ENCODE data around the gene EIF4B.
A peak's percentile ranks its signal among the peaks of the same experiment; 100 is the strongest.

The EIF4B gene

DNA sequence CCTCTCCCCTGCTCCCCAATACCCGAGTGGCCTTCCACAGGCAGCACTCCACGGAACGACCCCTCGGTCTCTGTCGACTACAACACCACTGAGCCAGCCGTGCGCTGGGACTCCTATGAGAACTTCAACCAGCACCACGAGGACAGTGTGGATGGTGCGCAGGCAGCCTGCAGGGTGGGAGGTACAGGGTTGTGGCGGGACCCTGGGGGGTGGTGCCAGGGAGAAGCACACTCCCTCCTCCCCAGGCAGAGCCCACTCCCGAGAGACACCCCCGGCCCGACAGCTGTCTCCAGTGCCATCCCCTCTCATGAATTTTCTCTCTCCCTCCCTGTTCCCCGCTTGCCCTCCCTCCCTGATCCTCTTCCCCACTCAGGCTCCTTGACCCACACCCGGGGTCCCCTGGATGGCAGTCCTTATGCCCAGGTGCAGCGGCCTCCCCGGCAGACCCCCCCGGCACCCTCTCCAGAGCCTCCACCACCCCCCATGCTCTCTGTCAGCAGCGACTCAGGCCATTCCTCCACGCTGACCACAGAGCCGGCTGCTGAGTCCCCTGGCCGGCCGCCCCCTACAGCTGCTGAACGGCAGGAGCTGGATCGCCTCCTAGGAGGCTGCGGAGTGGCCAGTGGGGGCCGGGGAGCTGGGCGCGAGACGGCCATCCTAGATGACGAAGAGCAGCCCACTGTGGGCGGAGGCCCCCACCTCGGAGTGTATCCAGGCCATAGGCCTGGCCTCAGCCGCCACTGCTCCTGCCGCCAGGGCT is 52.6 kb downstream of the EIF4B start:
- DNase-seq (ENCODE audit: low read depth, low spot score) = no peak

DNA sequence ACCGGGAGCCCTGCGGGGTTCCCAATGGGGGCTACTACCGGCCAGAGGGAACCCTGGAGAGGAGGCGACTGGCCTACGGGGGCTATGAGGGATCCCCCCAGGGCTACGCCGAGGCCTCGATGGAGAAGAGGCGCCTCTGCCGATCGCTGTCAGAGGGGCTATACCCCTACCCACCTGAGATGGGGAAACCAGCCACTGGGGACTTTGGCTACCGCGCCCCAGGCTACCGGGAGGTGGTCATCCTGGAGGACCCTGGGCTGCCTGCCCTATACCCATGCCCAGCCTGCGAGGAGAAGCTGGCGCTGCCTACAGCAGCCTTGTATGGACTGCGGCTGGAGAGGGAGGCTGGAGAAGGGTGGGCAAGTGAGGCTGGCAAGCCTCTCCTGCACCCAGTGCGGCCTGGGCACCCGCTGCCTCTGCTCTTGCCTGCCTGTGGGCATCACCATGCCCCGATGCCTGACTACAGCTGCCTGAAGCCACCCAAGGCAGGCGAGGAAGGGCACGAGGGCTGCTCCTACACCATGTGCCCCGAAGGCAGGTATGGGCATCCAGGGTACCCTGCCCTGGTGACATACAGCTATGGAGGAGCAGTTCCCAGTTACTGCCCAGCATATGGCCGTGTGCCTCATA is 53.3 kb downstream of the EIF4B start:
- no peak for DNase-seq (ENCODE audit: low read depth, low spot score)

DNA sequence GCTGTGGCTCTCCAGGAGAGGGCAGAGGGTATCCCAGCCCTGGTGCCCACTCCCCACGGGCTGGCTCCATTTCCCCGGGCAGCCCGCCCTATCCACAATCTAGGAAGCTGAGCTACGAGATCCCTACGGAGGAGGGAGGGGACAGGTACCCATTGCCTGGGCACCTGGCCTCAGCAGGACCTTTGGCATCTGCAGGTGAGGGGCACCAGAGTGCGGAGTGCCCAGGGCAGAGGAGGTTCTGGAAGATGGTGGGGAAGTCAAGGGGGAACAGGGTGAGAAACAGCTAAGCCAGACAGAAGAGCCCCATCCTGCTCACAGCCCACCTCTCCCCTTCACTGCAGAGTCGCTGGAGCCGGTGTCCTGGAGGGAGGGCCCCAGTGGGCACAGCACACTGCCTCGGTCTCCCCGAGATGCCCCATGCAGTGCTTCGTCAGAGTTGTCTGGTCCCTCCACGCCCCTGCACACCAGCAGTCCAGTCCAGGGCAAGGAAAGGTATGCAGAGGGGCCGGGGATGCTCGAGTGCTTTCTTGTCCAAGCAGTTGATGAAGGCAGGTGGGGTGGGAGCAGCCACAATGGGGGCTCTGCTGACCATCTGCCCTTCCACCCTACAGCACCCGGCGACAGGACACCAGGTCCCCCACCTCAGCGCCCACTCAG is 53.9 kb downstream of the EIF4B start:
- DNase-seq (ENCODE audit: low read depth, low spot score) = no peak

DNA sequence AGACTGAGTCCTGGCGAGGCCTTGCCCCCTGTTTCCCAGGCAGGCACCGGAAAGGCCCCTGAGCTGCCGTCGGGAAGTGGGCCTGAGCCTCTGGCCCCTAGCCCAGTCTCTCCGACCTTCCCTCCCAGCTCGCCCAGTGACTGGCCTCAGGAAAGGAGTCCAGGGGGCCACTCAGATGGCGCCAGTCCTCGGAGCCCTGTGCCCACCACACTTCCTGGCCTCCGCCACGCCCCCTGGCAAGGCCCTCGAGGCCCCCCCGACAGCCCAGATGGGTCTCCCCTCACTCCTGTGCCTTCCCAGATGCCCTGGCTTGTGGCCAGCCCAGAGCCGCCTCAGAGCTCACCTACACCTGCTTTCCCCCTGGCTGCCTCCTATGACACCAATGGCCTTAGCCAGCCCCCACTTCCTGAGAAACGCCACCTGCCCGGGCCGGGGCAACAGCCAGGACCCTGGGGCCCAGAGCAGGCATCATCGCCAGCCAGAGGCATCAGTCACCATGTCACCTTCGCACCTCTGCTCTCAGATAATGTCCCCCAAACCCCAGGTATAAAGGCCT is 54.5 kb downstream of the EIF4B start:
- DNase-seq (ENCODE audit: low read depth, low spot score) = no peak

DNA sequence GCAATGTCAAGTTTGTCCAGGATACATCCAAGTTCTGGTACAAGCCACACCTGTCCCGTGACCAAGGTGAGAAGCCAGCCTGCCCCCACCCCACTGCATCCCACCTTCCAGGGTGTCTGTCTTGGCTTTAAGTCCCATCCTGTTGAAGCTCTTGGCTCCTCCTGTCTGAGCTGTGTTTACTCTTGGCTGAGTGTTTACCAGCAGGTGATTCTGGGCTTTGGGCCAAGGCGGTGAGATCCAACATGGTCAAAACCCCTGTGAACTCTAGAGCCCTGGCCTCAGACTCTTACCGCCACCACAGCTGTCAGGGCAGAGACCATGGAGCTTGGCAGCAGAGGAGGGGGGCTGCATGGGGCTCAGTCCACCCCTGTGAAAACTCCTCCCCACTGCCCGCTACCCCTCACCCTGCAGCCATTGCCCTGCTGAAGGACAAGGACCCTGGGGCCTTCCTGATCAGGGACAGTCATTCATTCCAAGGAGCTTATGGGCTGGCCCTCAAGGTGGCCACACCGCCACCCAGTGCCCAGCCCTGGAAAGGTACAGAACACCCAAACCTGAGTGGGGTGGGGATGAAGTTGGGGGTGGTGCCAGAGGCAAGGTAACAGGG is 55.3 kb downstream of the EIF4B start:
- no peak for DNase-seq (ENCODE audit: low read depth, low spot score)

DNA sequence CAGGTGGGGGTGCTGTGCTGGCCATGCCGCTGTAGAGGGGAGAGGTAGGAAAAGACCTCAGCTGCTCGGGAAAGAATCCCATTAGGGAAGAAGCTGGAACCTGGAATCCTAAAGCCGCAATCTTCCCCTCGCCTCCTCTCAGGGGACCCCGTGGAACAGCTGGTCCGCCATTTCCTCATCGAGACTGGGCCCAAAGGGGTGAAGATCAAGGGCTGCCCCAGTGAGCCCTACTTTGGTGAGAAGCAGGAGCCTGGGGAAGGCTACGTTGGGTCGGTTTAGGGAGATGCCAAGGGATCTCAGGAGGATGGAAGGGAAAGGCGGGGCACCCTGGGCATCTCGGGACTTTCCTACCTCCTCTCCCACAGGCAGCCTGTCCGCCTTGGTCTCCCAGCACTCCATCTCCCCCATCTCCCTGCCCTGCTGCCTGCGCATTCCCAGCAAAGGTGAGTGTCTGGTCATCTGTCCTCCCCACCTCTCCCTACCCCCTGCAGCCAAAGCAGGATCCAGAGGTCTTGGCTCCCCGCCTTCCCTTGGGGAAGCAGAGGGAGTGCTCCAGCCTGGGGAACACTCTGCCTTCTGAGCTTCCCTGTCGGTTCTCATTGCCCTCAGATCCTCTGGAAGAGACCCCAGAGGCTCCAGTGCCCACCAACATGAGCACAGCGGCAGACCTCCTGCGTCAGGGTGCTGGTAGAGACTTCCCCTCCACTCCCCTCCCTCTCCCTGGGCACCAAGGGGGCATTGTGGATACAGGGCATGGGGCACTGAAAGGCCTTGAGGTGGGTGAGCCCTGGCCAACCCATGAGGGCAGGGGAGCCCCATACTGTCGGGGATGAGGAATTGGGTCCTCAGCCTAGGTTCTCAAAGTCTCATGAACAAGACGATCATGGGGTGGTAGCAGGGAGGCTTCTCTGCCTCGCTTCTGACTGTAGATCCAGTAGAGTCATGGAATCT is 56.0 kb downstream of the EIF4B start:
- DNase-seq (ENCODE audit: low read depth, low spot score) = no peak

DNA sequence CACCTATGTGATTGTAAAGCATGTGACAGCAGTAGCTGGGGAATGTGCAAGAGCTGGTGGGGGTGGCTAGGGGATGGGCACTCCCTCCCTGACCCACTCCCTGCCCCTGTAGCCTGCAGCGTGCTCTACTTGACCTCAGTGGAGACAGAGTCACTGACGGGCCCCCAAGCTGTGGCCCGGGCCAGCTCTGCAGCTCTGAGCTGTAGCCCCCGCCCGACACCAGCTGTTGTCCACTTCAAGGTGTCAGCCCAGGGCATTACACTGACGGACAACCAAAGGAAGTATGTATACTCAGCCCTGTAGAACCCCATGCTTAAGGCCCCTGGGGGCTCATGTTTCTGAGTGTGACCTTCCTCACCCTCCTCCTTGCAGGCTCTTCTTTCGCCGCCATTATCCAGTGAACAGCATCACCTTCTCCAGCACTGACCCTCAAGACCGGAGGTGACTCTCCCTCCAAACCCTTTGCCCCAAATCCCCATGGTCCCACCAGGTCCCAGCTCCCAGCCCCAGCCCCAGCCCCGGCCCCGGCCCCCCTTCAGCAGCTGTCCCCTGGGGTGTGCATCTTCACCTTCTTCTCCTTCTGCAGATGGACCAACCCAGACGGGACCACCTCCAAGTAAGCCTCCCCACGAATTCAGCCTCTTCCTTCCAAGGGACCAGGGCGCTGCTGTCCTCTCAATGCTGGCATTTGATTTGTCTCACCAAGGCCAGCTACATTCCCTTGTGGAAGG is 56.9 kb downstream of the EIF4B start:
- DNase-seq (ENCODE audit: low read depth, low spot score) = no peak

DNA sequence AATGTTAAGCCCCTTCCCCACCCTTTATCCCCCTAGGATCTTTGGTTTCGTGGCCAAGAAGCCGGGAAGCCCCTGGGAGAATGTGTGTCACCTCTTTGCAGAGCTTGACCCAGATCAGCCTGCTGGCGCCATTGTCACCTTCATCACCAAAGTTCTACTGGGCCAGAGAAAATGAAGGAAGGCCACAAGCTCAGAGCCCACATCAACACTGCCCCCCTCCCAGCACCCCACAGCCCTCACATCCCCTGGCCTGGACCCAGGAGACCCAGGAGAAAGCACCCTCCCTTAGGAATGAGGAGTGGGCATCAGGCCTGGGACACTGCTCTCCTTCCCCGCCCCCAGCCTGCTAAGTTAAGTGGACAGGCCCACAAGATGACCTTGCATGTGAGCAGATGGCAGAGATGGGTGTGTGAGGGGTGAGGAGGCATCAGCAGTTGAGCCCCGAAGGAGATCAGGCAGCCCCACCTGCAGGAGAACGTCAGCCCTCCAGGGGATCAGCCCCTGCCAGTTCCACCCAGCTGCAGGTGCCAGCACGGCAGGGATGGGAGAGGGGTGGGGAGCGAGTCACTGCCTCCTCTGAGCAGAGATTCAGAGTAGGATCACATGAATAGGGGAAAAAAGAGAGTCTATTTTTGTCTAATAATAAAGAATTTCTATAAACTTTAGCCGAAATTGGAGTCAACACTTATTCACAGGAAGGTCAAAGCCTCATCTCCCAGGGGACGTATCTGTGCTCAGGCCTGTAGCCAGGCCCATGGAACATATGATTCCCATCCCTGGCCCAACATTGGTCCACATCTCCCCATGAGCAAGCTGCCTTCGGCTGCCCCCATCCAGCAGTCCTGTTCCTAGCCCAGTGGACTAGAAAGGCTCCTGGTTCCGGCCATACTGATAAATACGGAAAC is 57.7 kb downstream of the EIF4B start:
- DNase-seq (ENCODE audit: low read depth, low spot score) = no peak

DNA sequence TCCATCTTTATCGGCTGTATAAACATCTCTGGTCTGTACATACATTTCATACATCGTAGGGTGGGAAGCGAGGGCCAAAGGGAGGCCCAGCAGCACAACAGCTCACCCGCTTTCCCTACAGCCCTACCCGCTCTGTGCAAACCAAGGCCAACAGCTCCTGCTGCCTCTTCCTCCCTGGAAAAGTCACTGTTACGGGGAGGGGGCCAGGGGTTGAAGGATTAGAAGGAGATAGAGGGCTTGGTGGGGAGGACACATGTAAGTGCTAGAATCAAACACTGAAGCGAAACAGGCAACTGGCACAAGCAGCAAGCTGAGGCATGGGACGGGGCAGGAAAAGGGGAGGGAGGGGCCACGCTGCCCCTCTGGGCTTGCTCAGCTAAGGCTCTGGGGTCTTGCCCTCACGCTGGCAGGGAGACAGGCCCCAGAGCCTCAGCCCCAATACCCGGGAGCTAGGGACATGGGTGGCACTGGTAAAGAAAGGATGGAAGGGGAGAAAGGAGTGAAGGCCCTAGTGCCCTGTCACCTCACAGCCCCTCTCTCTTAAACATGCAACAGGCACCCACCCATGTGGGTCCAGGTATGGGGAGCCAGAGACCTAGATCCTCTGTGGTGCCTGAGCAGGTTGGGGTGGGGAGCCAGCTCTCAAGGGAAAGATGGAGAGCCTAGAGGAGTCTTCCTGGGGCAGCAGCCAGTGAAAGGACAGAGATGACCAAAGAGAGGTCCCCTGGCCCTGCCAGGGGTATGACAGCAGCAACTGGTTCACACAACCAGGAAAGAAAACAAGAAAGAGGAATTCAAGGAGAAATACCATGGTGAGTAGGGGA is 58.6 kb downstream of the EIF4B start:
- no peak for DNase-seq (ENCODE audit: low read depth, low spot score)

DNA sequence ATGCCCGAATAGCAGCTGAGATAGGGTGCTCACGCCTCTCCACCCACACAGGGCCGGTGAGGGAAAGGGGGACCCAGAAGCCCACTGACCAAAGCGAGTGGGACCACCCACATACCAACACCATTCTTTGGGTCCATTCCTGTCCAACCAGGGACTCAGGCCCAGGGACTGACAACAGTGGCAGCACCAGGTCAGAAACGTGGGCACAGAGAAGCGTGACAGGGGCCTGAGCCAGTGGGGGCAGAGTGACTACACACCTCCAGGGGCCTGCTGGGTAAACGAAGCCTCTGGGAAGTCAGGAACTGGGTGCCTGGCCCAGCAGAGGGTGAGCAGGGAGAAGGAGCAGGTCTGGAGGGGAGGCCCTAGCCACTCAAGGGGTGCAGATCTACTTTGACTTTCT is 59.2 kb downstream of the EIF4B start:
- no peak for DNase-seq (ENCODE audit: low read depth, low spot score)

DNA sequence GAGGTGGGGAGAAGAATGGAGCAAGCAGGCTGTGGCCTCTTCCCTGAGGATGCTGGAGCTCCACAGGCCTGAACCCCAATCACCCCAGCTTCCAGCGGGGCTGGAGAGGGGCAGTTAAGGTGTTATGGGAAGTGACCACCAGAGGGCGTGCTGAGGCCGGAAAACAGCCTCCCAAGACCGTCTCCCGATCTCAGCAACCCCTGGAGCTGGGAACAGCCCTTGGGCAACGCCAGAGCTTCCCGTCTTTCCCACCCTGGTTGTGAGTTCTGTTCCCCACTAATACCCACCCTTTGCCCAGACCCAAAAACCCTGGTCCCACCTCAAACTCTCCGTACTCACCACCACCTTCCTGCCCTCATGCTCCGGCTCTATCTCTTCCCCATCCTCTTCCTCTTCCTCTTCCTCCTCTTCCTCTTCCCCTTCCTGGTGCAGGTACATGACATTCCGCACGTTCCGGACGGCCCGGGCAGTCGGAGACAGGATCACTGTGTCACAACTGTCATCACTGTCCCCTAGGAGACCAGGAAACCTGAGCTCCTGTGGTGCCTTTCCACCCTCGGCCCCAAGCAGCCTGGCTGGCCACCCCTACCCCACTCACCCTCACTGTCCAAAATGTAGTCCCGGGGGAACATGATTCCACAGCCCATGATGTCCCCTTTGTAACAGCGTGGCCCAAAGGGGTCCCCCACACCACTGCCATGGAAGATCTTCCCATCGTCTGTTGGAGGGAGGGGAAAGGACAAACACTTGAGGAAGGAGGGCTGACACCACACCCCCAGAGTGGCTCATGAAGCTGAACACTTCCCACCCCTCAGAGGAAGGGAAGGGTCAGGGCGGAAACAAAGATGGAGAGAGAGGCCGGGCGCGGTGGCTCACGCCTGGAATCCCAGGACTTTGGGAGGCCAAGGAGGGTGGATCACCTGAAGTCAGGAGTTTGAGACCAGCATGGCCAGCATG is 60.0 kb downstream of the EIF4B start:
- peak; percentile 86 for DNase-seq (ENCODE audit: low read depth, low spot score)

DNA sequence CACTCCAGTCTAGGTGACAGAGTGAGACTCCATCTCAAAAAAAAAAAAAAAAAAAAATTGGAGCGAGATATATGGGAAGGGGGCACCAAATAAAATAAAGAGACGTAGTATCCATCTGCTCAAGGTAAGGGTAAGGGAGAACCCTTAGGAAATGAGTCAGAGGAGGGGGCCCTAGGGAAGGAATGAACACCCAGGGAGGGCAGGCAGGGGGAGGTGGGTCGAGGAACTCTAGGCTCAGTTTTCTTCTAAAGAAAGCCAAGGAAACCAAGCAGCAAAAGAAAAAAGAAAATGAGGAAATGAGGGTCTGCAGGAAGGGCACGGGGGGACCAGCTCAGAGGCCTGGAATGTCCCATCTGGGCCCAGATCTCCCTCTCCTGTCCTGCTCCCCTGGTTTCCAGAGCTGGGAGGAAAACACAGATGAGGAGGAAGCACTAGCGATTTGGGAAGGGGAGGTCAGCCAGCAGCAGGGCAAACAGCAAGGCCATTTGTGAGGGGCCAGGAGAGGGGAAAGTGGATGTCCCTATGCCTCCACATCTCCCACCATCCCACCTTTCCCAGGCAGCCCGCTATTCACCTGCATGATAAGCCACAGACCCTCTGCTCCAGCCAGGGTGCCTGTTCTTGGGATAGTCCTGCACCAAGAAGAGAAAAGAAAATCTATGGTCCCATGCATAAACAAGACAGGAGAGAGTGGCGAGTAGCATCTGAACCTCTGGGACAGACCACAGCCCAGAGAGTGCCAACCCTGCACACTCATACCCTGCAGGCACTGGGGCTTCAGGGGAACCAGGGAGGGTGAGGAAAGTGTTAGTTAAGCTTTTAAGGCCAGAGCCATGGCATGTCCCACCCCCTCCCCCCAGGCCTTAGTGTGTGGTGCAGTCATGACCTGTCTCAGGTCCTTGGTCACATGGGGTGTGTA is 61.1 kb downstream of the EIF4B start:
- no peak for DNase-seq (ENCODE audit: low read depth, low spot score)

DNA sequence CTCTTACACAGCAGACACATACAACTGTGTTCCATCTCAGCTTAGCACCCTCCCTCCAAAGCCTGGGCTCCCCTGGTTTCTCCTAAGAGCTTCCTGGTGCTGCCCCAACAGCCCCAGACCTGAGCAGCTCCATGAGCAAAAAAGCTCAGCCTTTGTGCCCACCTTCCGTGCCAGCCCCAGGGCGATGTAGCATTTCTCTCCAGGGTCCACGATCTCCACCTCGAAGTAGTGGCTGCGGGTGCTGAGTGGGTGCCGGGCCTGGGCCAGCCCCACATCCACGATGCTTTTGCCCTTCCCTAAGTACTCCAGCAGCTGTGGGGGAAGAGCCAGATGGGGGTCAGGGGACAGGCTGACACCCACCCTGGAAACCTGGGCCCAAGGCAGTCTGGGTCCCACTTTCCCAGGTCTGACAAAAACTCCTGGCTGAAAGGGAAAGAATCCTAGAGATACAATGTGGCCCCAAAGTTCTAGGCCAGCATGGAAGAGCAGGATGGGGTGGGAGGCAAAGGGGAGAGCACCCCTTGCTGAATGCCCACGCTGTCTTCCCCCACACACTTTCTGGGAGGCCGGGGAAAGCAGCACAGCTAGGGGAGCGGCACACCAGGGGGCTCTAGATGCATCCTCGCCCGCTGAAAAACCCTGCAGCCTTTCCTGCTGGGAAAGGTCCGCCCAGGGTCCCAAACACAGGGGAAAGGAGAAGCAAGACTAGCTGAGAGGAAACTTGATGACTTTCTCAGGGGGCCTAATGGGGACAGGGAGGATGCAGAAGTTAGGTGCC is 61.9 kb downstream of the EIF4B start:
- DNase-seq (ENCODE audit: low read depth, low spot score) = no peak

DNA sequence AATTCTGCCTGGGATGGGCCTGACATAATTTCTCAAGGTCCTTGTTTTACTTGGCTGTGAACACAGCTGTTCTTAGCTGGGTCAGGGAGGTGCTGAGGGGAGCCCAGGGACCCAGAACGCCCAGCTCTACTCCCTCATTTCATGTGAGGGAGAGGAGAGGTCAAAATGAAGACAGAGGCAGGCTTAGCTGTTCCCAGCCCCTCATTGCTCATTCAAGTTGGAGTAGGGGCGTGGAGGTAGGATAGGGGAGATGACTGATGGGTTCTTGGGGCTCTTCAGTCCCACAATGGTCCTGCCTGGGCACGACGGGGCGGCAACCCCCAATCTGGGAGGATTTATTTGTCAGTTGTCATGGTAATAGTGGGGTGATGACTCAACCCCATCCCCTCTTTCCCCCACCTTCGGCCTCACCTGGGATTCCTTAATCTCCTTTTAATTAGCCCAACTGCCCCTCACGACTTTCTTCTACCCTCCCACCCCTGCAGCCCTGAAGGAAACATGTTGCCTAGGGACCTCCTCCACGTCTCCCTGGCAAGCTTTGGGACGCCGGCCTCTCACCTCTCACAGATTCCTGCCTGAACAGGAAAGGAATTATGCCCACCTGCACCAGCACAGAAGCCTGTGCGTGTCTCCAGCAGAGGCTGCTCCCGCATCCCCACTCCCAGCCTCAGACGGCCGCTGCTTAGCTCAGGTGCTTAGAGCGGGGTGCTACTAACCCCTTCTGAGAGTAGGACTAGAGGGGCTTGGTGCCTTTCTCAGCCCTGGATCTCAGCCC is 62.7 kb downstream of the EIF4B start:
- DNase-seq (ENCODE audit: low read depth, low spot score) = no peak
